Smooth muscle cell (in vitro differentiated cells): ENCODE measurements around the gene LGALS7B. TPM values are rescaled to one million over a fixed set of nuclear protein-coding genes. Genes with fewer than 3 reads are reported as not detected.

Experiments
- DNase-seq: peaks from one replicate; lab custom pipeline; 2025; ENCODE audit not compliant: unreplicated experiment; lab: John Stamatoyannopoulos, UW
- H2AFZ ChIP-seq: fragments of 200-600 bp; sonication (generic); 2 replicates; pipeline ENCODE4 v1.6.0; 2016; ENCODE audit warnings: antibody characterized with exemption, low read depth, mild to moderate bottlenecking
- H3F3A ChIP-seq: fragments of 200-600 bp; sonication (generic); 2 replicates; pipeline ENCODE4 v1.6.0; 2017; ENCODE audit warnings: antibody characterized with exemption, low read depth
- H3K27ac ChIP-seq: fragments of 200-600 bp; sonication (generic); 2 replicates; pipeline ENCODE4 v1.5.1; 2016; ENCODE audit warnings: low read depth, mild to moderate bottlenecking
- H3K27me3 ChIP-seq: fragments of 200-600 bp; sonication (generic); 2 replicates; pipeline ENCODE4 v1.6.1; 2016; ENCODE audit warnings: low read depth, mild to moderate bottlenecking
- H3K36me3 ChIP-seq: fragments of 200-600 bp; sonication (generic); 2 replicates; pipeline ENCODE4 v1.5.1; 2016; ENCODE audit warnings: low read depth
- H3K4me1 ChIP-seq: fragments of 200-600 bp; sonication (generic); 2 replicates; pipeline ENCODE4 v1.5.1; 2016; ENCODE audit warnings: low read depth
- H3K4me2 ChIP-seq: fragments of 200-600 bp; sonication (generic); 2 replicates; pipeline ENCODE4 v1.6.0; 2016; ENCODE audit warnings: mild to moderate bottlenecking
- H3K4me3 ChIP-seq: fragments of 200-600 bp; sonication (generic); 2 replicates; pipeline ENCODE4 v1.5.1; 2016; ENCODE audit warnings: mild to moderate bottlenecking
- H3K79me2 ChIP-seq: fragments of 200-600 bp; sonication (generic); 2 replicates; pipeline ENCODE4 v1.6.0; 2016; ENCODE audit warnings: low read depth, mild to moderate bottlenecking
- H3K9ac ChIP-seq: fragments of 200-600 bp; sonication (generic); 2 replicates; pipeline ENCODE4 v1.6.0; 2016; ENCODE audit warnings: low read depth
- H3K9me3 ChIP-seq: fragments of 200-600 bp; sonication (generic); replicated peaks from 2 replicates; pipeline ENCODE4 v1.5.1; 2016; ENCODE audit warnings: low read depth
- H4K20me1 ChIP-seq: fragments of 200-600 bp; sonication (generic); 2 replicates; pipeline ENCODE4 v1.6.0; 2016; ENCODE audit warnings: low read depth
- WGBS: methylation state at CpG from one replicate; pipeline ENCODE4 v1.1.7; 2016; ENCODE audit warnings: low lambda C conversion rate; 5-methylcytosine and 5-hydroxymethylcytosine counted together
- polyA plus RNA-seq: library from polyadenylated mRNA; unstranded; fragments of >200 nt; fragmentation: Nextera tagmentation; extraction: Ambion mirVana; gene quantifications from 2 replicates; pipeline ENCODE4 v1.2.1, GENCODE V29; 2016
- total RNA-seq: library from RNA; depleted of rRNA; stranded (reverse); fragments of >200 nt; gene quantifications from 2 replicates; pipeline ENCODE4 v1.2.3, GENCODE V29; 2014
- TF ChIP-seq, protein P1 (sequence below): fragments of 200-600 bp; sonication (generic); IDR thresholded peaks from 2 replicates; pipeline ENCODE4 v1.5.1; 2017; ENCODE audit warnings: borderline replicate concordance, mild to moderate bottlenecking, antibody characterized with exemption; ENCODE audit not compliant: insufficient read depth, poor library complexity, severe bottlenecking

Gene LGALS7B
- total and polyA plus RNA-seq, 2 experiments from 2014 or later = not detected

DNA sequence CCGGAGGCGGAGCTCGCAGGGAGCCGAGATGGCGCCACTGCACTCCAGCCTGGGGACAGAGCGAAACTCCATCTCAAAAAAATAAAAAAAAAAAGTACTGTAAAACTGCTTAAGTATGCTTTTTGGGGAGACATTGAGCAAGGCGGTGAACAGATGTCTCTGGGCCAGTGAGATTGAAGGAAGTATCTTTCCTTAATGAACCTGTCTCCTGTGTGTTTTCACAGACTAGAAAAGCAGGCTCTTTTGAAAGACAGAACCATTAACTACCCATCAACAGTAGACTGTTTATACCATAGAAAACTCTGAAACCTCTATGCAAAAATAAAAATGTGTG, 44.1 kb downstream of the LGALS7B start:
- no peaks in the 10 kb centered on the region for H3K4me1 ChIP-seq
- no peak overlapping the region for H3K4me2 ChIP-seq
- H3F3A ChIP-seq = peaks cover 30% of the 10 kb centered on the region
- H3K4me3 ChIP-seq = no peak overlapping the region
- H3K79me2 ChIP-seq = peaks cover 11% of the 10 kb centered on the region
- no peaks in the 10 kb centered on the region for H3K36me3 ChIP-seq
- no peaks in the 10 kb centered on the region for H3K27me3 ChIP-seq
- TF ChIP-seq, protein P1, sequence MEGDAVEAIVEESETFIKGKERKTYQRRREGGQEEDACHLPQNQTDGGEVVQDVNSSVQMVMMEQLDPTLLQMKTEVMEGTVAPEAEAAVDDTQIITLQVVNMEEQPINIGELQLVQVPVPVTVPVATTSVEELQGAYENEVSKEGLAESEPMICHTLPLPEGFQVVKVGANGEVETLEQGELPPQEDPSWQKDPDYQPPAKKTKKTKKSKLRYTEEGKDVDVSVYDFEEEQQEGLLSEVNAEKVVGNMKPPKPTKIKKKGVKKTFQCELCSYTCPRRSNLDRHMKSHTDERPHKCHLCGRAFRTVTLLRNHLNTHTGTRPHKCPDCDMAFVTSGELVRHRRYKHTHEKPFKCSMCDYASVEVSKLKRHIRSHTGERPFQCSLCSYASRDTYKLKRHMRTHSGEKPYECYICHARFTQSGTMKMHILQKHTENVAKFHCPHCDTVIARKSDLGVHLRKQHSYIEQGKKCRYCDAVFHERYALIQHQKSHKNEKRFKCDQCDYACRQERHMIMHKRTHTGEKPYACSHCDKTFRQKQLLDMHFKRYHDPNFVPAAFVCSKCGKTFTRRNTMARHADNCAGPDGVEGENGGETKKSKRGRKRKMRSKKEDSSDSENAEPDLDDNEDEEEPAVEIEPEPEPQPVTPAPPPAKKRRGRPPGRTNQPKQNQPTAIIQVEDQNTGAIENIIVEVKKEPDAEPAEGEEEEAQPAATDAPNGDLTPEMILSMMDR = no peak
- no peak overlapping the region for H2AFZ ChIP-seq
- no peaks in the 10 kb centered on the region for H3K9me3 ChIP-seq
- peaks cover 11% of the 10 kb centered on the region for H4K20me1 ChIP-seq
- H3K9ac ChIP-seq = no peak overlapping the region
- peak overlapping the region; percentile 99 for H3K27ac ChIP-seq
- no peak for DNase-seq
- WGBS = 97% methylated on average over 7 of the region's 7 CpGs

DNA sequence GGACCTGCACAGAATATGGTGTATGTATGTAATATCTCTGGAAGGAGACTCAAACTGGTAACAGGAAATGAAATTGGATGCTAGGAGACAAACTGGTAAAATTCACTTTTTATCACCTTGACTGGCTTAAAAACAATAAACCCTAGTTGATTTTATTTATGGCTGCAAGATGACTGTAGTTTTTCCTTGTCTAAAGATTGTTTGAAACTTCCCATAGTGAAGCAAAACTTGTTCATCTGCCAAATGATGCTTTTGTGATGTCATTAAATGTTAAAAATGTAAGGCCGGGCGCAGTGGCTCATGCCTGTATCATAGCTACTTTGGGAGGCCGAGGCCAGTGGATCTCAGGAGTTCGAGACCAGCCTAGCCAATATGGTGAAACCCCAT, 45.1 kb downstream of the LGALS7B start:
- Histone ChIP-seq H3F3A (peaks cover 32% of the 10 kb centered on the region), H3K36me3 (peaks cover under 1% of the 10 kb centered on the region), H3K27ac (peak overlapping the region; percentile 90), H3K79me2 (peaks cover 7% of the 10 kb centered on the region), H3K9me3 (no peaks in the 10 kb centered on the region), H3K4me2 (no peak overlapping the region), H3K9ac (no peak overlapping the region), H4K20me1 (peaks cover 21% of the 10 kb centered on the region), H3K4me3 (no peak overlapping the region), H3K27me3 (no peaks in the 10 kb centered on the region), H3K4me1 (no peaks in the 10 kb centered on the region), H2AFZ (no peak overlapping the region)
- 98% methylated on average over 4 of the region's 4 CpGs for WGBS
- TF ChIP-seq, protein P1 = no peak
- DNase-seq = no peak

DNA sequence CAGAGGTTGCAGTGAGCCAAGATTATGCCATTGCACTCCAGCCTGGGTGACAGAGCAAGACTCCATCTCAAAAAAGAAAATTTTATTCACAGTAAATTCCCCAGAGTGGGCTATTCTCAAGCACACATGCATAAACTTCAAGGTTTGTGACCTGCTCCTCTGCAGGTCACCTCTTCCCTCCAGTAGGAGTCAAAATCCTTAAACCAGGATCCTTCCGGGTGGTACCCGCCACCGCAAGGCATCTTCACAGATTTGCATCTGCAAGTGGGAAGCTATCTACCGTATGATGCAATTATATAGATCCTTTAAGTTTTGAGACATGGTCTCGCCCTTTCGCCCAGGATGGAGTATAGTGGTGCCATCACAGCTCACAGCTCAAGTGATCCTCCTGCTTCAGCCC, 45.6 kb downstream of the LGALS7B start:
- Histone ChIP-seq H3K79me2 (peaks cover 8% of the 10 kb centered on the region), H3K4me3 (no peak overlapping the region), H3K36me3 (peaks cover 5% of the 10 kb centered on the region), H3K9ac (no peak overlapping the region), H3K4me2 (no peak overlapping the region), H4K20me1 (peaks cover 26% of the 10 kb centered on the region), H3K27me3 (no peaks in the 10 kb centered on the region), H3F3A (peaks cover 35% of the 10 kb centered on the region), H3K27ac (peak overlapping the region; percentile 90), H3K4me1 (no peaks in the 10 kb centered on the region), H3K9me3 (no peaks in the 10 kb centered on the region), H2AFZ (no peak overlapping the region)
- no peak for DNase-seq
- 95% methylated on average over 6 of the region's 6 CpGs for WGBS
- TF ChIP-seq, protein P1 = no peak

DNA sequence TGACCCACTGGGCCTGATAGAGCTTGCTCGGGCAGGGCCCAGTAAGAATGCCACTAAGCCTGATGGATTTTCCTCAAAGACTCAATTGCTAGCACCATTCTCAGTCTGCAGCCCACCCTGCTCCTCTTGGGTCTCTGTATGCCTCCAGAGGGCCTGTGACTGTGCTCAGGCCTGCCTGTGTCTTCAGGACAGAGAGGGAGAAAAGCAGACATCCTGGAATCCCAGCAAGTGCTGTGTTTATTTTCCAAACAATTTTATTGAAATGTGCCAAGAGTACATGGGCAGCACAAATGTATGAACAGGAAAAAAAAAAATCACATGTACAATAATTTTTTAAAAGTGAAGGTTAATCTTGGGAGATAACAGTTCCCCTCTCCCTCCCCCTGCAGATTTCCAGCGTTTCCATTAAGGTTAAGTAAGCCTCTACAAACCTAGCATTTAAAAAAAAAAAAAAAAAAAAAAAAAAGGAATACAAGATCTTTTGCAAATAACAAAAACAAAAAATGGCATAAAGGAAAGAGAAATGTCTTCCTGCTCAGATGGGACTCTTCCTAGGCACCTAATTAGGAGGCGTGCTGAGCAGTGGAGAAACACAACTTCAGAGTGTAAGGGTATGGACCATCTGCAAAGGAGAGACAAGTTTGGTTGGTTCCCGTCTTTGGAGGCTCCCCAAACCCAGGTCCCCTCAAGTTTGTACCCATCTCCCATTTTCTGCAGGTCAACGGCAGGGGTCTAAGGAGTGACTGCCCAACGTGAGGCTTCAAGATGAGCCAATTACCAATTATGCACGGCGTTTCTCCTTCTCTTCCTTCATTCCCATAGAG, 47.4 kb downstream of the LGALS7B start:
- Histone ChIP-seq H4K20me1 (peaks cover 44% of the 10 kb centered on the region), H3K9ac (peak overlapping the region; percentile 55), H3F3A (peaks cover 50% of the 10 kb centered on the region), H3K27ac (peak overlapping the region; percentile 90), H3K9me3 (no peaks in the 10 kb centered on the region), H3K36me3 (peaks cover 12% of the 10 kb centered on the region), H2AFZ (no peak overlapping the region), H3K4me2 (no peak overlapping the region), H3K27me3 (no peaks in the 10 kb centered on the region), H3K79me2 (peaks cover 14% of the 10 kb centered on the region), H3K4me1 (no peaks in the 10 kb centered on the region), H3K4me3 (no peak overlapping the region)
- TF ChIP-seq, protein P1 = no peak
- WGBS = 79% methylated on average over 8 of the region's 8 CpGs
- no peak for DNase-seq
